Caki2 (cell line): ENCODE measurements around the gene LHPP. TPM values are rescaled to one million over a fixed set of nuclear protein-coding genes. Genes with fewer than 3 reads are reported as not detected.
"Not testable (repeated sequence)": the region's sequence is repeated elsewhere in the genome, so short reads cannot be mapped to it uniquely, and the experiment has no call there.

Experiments used
- DNase-seq: peaks from one replicate; pipeline ENCODE4 v3.0.0-alpha.2; 2015; ENCODE audit warnings: low read depth
- in situ Hi-C: cut with HindIII; loops from 2 replicates; pipeline ENCODE4 v1.10.0; 2016; ENCODE audit warnings: low sequenced_read_pairs, low pct_unique_long_range_greater_than_20kb, mixed read lengths
- total RNA-seq: library from RNA; depleted of rRNA; stranded (reverse); fragments of >200 nt; shearing (Covaris generic); gene quantifications from 2 replicates; pipeline ENCODE4 v1.2.3, GENCODE V29; 2014; ENCODE audit warnings: low replicate concordance; rRNA removed

LHPP gene
- total RNA-seq, result 24.2 and 33.0 TPM in 2 replicates

GRCh38 chr10:124461642-124462347 lies at the start of gene LHPP:
Gene LHPP, plus strand, starts transcription at chr10:124461823. Its CDS starts 40 bp downstream, at chr10:124461863.
- DNase-seq, result peak; percentile 84
- in situ Hi-C loops, result no loop called here

GRCh38 chr10:124414076-124414475 lies 47.5 kb upstream of the LHPP start:
- no peak for DNase-seq
- in situ Hi-C loops, result no loop called here

- in situ Hi-C loops, result no loop called here
- DNase-seq, result no peak
Measured at GRCh38 chr10:124415210-124415609, 46.4 kb upstream of the LHPP start.

GRCh38 chr10:124416733-124417132 lies 44.9 kb upstream of the LHPP start:
- DNase-seq, result no peak
- in situ Hi-C loops, result no loop called here

- DNase-seq, result peak; percentile 61
- in situ Hi-C loops, result no loop called here
Measured at GRCh38 chr10:124417895-124418725, 43.5 kb upstream of the LHPP start.

GRCh38 chr10:124418726-124419501 lies 42.7 kb upstream of the LHPP start, which contains the start of gene OAT:
Gene OAT, minus strand, starts transcription at chr10:124418923. Its CDS starts 6,752 bp downstream, at chr10:124412171.
- in situ Hi-C loops, result no loop called here
- DNase-seq, result peak; percentile 96

GRCh38 chr10:124419635-124420034 lies 42.0 kb upstream of the LHPP start:
- in situ Hi-C loops, result no loop called here
- no peak for DNase-seq

GRCh38 chr10:124420254-124420653 lies 41.4 kb upstream of the LHPP start:
- DNase-seq, result no peak
- in situ Hi-C loops, result no loop called here

GRCh38 chr10:124422742-124423141 lies 38.9 kb upstream of the LHPP start:
- in situ Hi-C loops, result no loop called here
- DNase-seq, result no peak

GRCh38 chr10:124423813-124424212 lies 37.8 kb upstream of the LHPP start:
- in situ Hi-C loops, result no loop called here
- DNase-seq, result no peak

GRCh38 chr10:124425227-124425962 lies 36.2 kb upstream of the LHPP start:
- in situ Hi-C loops, result no loop called here
- DNase-seq, result no peak

- DNase-seq, result no peak
- in situ Hi-C loops, result no loop called here
Measured at GRCh38 chr10:124428207-124428777, 33.3 kb upstream of the LHPP start.

- in situ Hi-C loops, result no loop called here
Measured at GRCh38 chr10:124429576-124429975, 32.0 kb upstream of the LHPP start.

GRCh38 chr10:124430077-124430476 lies 31.5 kb upstream of the LHPP start:
- in situ Hi-C loops, result no loop called here
- DNase-seq, result no peak

More at GRCh38 chr10:124429576-124429975, 32.0 kb upstream of the LHPP start:
- no peak for DNase-seq

- DNase-seq, result no peak
- in situ Hi-C loops, result no loop called here
Measured at GRCh38 chr10:124433461-124433860, 28.2 kb upstream of the LHPP start.

GRCh38 chr10:124435683-124436082 lies 25.9 kb upstream of the LHPP start:
- DNase-seq, in situ Hi-C loops: not testable (repeated sequence)

GRCh38 chr10:124436191-124436638 lies 25.4 kb upstream of the LHPP start:
- no peak for DNase-seq
- in situ Hi-C loops, result no loop called here
